Epithelial cell of proximal tubule (primary cell): ENCODE data around the gene LRRN2. TPM values are rescaled to one million over a fixed set of nuclear protein-coding genes. Genes with fewer than 3 reads are reported as not detected.

Source experiments
- DNase-seq: peaks from one replicate; pipeline ENCODE4 v3.0.0-alpha.2; 2011; ENCODE audit warnings: low read depth
- H3K4me3 ChIP-seq: 2 replicates; pipeline ENCODE4 v1.5.1; 2011; ENCODE audit warnings: low read depth, mild to moderate bottlenecking, low read length
- total RNA-seq: library from RNA; depleted of rRNA; stranded (reverse); fragments of >200 nt; gene quantifications from 2 replicates; pipeline ENCODE4 v1.2.3, GENCODE V29; 2015
- TF ChIP-seq, protein P1 (sequence below): conservative IDR thresholded peaks from 2 replicates; pipeline ENCODE4 v1.5.1; 2012; ENCODE audit warnings: low read depth, mild to moderate bottlenecking, low read length

LRRN2 gene
- total RNA-seq, 1 donor from 2014 or later = 5.4 TPM

DNA sequence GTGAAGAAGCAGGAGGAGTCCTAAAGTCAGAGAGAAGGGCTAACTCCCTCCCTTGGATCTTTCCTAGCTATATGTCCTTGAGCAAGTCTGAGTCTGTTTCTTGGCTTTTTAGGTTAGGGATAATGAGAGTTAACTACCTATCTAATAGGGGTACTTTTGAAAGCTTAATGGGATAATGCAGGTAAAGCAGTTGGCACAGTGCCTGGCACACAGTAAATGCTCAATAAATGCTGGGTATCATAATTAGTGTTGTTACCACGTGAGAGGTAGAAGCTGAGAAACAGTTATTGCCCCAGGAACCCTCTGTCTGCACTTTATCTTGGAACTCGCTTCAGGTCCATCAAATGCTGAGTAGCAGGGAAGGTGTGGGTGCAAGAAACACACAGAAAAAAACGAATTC lies 5.5 kb downstream of the LRRN2 start:
- no peak overlapping the region for H3K4me3 ChIP-seq
- TF ChIP-seq, protein P1, sequence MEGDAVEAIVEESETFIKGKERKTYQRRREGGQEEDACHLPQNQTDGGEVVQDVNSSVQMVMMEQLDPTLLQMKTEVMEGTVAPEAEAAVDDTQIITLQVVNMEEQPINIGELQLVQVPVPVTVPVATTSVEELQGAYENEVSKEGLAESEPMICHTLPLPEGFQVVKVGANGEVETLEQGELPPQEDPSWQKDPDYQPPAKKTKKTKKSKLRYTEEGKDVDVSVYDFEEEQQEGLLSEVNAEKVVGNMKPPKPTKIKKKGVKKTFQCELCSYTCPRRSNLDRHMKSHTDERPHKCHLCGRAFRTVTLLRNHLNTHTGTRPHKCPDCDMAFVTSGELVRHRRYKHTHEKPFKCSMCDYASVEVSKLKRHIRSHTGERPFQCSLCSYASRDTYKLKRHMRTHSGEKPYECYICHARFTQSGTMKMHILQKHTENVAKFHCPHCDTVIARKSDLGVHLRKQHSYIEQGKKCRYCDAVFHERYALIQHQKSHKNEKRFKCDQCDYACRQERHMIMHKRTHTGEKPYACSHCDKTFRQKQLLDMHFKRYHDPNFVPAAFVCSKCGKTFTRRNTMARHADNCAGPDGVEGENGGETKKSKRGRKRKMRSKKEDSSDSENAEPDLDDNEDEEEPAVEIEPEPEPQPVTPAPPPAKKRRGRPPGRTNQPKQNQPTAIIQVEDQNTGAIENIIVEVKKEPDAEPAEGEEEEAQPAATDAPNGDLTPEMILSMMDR = no peak
- no peak for DNase-seq

DNA sequence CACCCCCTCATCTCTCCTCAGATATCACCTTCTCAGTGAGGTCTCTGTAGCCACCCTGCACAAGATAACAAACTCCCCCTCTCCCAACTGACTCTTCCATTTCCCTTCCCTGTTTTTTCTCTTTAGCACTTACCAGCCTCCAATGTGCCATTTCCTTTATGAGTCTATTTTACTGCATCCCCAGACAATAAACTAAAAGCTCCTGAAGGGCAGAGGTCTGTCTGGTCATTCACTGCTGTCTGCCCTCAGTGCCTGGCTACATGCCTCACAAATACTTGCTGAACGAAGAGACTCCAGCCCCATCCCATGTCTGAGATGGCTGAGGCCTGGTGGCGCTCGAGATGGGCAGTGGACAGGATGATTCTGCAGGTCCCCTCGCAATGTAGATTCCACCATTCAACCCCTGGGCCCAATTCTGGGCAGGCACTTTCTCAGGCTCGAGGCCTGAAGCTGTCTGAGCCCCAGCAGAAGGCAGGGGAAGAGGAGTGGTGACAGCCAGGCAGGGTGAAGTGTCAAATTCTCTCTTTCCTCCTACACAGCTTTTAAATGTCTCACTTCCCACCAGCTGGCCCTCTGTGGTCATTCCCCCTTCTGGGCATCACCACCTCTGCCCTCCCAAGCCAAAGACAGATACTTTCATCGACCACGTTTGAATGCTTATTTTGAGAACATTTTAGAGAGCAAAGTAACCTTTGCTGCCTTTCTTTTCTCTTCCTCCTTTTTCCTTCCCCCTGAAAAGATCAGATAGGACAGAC lies 6.6 kb downstream of the LRRN2 start:
- DNase-seq = no peak
- H3K4me3 ChIP-seq = no peak overlapping the region
- TF ChIP-seq, protein P1 = no peak

DNA sequence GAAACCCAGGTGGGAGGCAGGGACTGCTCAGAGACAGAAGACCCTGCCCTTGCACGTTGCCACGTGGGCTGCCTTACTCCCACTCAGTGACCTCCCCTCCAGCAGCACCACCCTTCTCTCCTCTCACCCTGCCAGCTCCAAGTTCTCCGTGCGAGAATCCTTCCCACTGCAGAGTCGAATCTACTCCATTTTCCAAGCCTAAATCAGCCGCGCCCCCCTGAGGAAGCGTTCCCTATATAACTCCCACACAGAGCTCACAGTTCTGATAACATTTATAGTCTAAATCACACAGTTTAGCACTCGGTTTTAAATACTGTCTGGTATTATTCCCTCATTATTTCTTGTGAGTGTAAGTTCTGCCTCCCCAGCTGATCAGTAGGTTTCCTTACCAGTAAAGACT lies 7.7 kb downstream of the LRRN2 start:
- TF ChIP-seq, protein P1 = no peak
- no peak overlapping the region for H3K4me3 ChIP-seq
- no peak for DNase-seq

DNA sequence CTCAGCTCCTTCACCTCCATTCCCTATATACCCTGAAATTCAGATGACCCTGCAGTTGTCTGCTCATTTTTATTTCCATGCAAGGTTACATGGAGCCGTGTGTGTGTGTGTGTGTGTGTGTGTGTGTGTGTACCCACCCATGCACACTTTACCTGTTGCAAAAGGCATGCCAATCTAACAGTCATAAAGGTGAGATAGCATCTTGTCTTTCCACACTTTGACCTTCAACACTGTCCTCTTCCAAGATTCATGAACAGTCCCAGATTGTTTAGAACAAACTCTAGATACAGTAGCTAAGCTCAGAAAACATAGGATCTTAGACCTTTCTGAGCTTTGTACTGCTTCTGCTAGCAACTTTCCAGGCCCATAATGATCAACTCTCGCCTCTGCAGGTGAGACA lies 9.5 kb downstream of the LRRN2 start:
- no peak overlapping the region for H3K4me3 ChIP-seq
- TF ChIP-seq, protein P1 = no peak
- no peak for DNase-seq

DNA sequence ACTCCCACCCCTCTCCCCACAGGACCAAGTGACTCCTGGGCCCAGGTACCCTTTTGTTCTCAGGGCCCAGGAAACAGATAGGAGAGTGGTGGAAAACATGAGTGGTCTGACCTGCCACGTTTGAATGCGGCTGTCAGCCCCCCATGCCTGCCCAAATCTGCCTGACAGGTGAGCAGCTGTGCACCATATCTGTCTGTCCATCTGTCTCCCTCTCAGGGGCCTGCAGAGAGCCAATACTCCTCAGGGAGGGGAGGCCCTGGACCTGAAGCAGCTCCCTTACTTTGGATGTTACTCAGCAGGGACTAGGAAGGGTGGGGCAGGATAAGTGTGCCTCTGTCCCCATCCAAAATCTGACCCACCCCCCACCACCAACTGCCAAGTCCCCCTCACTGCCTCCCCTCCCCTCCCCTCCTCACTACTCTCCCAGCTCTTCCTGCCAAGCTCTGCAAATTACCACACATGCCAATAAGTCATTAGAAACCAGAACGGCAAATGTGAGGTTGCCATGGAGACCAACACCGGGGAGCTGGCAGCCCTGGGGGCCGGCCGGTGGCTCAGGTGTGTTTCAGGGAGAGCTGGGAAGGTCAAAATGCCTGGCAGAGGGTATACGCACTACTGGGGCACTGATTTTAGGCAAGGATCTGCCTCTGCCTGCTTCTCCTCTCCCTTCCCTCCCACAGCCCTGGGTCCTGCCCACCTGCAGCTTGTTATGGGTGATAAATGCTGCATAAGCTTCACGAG lies 11.5 kb downstream of the LRRN2 start:
- H3K4me3 ChIP-seq = no peak overlapping the region
- TF ChIP-seq, protein P1 = no peak
- DNase-seq = no peak

DNA sequence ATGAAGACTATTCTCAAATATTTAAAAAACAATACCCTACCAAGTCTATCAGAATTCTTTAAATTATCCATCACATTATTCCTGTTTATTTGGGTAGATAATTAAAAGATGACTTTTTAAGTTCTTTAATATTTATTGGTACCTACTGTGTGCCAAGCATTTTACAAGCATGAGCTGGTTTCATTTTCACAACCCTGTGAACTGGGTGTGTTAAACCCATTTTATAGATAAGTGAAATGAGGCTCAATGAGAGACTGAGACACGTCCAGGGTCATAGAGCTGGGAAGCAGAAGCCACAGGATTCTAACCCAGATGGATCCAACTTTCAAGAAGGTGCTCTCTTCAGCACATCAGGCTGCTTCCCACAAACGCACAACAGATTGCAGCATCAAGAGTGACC lies 12.3 kb downstream of the LRRN2 start:
- no peak for DNase-seq
- no peak overlapping the region for H3K4me3 ChIP-seq
- TF ChIP-seq, protein P1 = no peak
